ENCODE data around the gene COX19.

The COX19 gene

DNA sequence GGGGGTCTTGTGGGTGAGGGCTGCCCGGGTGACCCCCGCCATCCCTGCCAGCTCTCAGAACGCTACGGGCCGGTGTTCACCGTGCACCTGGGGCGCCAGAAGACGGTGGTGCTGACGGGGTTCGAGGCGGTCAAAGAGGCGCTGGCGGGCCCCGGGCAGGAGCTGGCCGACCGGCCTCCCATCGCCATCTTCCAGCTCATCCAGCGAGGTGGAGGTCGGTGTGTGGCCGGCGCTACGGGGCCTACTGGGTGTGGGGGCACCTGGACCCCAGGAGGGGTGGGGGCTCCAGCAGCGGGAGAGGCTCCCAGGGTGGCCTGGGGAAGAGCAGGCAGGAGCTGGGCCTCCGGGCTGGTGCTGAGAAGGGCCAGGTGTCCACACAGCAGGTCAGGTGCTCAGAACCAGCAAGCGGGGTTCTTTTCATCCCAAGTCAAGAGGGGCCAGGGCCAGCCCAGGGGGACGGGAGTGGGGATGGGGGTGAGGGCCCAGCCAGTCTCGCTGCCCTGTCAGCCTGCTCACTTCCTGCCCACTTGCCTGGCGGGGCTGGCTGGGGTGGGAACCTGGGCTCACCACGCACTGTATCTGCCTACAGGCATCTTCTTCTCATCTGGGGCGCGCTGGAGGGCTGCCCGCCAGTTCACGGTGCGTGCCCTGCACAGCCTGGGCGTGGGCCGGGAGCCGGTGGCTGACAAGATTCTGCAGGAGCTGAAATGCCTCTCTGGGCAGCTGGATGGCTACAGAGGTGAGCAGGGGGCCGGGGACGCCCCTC lies 9.2 kb upstream of the COX19 start:
- H3K4me1 ChIP-seq (ENCODE audit: low read length), result 0 out of 2 replicates have a peak, but pooled peaks cover 2% of the 10 kb centered on the region
- H3K36me3 ChIP-seq (replicated peaks; ENCODE audit: low read depth, low read length), result no peaks in the 10 kb centered on the region
- no peak overlapping the region for H3K4me2 ChIP-seq (ENCODE audit: low read length)
- H3K27me3 ChIP-seq (ENCODE audit: low read depth, low read length), result no peaks in the 10 kb centered on the region
- no peak overlapping the region for H2AFZ ChIP-seq (ENCODE audit: low read depth, low read length)
- no peak overlapping the region for H3K27ac ChIP-seq (ENCODE audit: low read length)
- TF ChIP-seq, protein P1, sequence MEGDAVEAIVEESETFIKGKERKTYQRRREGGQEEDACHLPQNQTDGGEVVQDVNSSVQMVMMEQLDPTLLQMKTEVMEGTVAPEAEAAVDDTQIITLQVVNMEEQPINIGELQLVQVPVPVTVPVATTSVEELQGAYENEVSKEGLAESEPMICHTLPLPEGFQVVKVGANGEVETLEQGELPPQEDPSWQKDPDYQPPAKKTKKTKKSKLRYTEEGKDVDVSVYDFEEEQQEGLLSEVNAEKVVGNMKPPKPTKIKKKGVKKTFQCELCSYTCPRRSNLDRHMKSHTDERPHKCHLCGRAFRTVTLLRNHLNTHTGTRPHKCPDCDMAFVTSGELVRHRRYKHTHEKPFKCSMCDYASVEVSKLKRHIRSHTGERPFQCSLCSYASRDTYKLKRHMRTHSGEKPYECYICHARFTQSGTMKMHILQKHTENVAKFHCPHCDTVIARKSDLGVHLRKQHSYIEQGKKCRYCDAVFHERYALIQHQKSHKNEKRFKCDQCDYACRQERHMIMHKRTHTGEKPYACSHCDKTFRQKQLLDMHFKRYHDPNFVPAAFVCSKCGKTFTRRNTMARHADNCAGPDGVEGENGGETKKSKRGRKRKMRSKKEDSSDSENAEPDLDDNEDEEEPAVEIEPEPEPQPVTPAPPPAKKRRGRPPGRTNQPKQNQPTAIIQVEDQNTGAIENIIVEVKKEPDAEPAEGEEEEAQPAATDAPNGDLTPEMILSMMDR (IDR thresholded peaks at IDR 0.05; ENCODE audit: low read depth, low read length), result no peak
- TF ChIP-seq EZH2phosphoT487 (IDR thresholded peaks at IDR 0.05; ENCODE audit: low read depth), result no peak
- no peaks in the 10 kb centered on the region for H4K20me1 ChIP-seq (ENCODE audit: insufficient read depth, low read length)
- no peak overlapping the region for H3K4me3 ChIP-seq (ENCODE audit: low read length)
- no peaks in the 10 kb centered on the region for H3K79me2 ChIP-seq (ENCODE audit: low read length)
- H3K9ac ChIP-seq (ENCODE audit: low read length), result no peak overlapping the region
- no peaks in the 10 kb centered on the region for H3K9me3 ChIP-seq (ENCODE audit: insufficient read depth, low read length)

GRCh38 chr7:983616-984071 lies 8.3 kb upstream of the COX19 start:
- no peak overlapping the region for H3K4me2 ChIP-seq (ENCODE audit: low read length)
- H3K4me1 ChIP-seq (ENCODE audit: low read length), result 0 out of 2 replicates have a peak, but pooled peaks cover 2% of the 10 kb centered on the region
- no peaks in the 10 kb centered on the region for H4K20me1 ChIP-seq (ENCODE audit: insufficient read depth, low read length)
- H3K9ac ChIP-seq (ENCODE audit: low read length), result no peak overlapping the region
- TF ChIP-seq, protein P1 (IDR thresholded peaks at IDR 0.05; ENCODE audit: low read depth, low read length), result no peak
- TF ChIP-seq EZH2phosphoT487 (IDR thresholded peaks at IDR 0.05; ENCODE audit: low read depth), result no peak
- H3K9me3 ChIP-seq (ENCODE audit: insufficient read depth, low read length), result no peaks in the 10 kb centered on the region
- no peak overlapping the region for H3K27ac ChIP-seq (ENCODE audit: low read length)
- H3K79me2 ChIP-seq (ENCODE audit: low read length), result no peaks in the 10 kb centered on the region
- no peak overlapping the region for H2AFZ ChIP-seq (ENCODE audit: low read depth, low read length)
- H3K36me3 ChIP-seq (replicated peaks; ENCODE audit: low read depth, low read length), result no peaks in the 10 kb centered on the region
- no peak overlapping the region for H3K4me3 ChIP-seq (ENCODE audit: low read length)
- no peaks in the 10 kb centered on the region for H3K27me3 ChIP-seq (ENCODE audit: low read depth, low read length)

DNA sequence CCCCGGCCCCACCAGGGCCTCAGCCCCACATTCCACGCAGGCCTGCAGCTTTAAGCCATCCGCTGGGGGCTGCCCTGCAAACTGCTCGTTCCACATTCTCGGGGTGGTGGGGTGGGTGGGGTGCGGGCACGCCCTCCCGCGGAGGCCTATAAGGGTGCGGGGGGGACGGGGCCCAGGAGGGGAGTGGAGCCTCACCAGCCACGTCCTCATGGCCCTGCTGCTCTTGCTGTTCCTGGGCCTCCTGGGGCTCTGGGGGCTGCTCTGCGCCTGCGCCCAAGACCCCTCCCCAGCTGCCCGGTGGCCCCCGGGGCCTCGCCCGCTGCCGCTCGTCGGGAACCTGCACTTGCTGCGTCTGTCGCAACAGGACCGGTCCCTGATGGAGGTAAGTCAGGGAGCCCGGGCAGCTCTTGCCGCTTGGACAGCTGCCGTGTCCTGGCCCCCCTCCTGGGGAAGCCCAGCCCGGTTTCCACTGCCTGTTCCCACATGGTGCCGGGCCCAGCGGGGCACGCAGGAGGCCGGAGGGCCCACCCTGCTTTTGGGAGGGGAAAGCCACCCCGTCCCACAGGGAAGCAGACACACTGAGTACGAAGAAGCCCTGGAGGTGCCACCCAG lies 7.8 kb upstream of the COX19 start, which contains the start of gene CYP2W1:
Gene CYP2W1, plus strand, starts transcription at position 178 of the 612 bp plus-strand sequence. Its CDS starts 31 bp downstream, at position 209.
- H3K4me3 ChIP-seq (ENCODE audit: low read length), result no peak within 1 kb of the TSS
- H3K27me3 ChIP-seq (ENCODE audit: low read depth, low read length), result no peaks in the 10 kb centered on the region
- H4K20me1 ChIP-seq (ENCODE audit: insufficient read depth, low read length), result no peaks in the 10 kb centered on the region
- H2AFZ ChIP-seq (ENCODE audit: low read depth, low read length), result no peak within 1 kb of the TSS
- 0 out of 2 replicates have a peak, but pooled peaks cover under 1% of the 10 kb centered on the region for H3K4me1 ChIP-seq (ENCODE audit: low read length)
- no peak for TF ChIP-seq EZH2phosphoT487 (IDR thresholded peaks at IDR 0.05; ENCODE audit: low read depth)
- TF ChIP-seq, protein P1 (IDR thresholded peaks at IDR 0.05; ENCODE audit: low read depth, low read length), result no peak
- no peaks in the 10 kb centered on the region for H3K9me3 ChIP-seq (ENCODE audit: insufficient read depth, low read length)
- no peak within 1 kb of the TSS for H3K4me2 ChIP-seq (ENCODE audit: low read length)
- no peak within 1 kb of the TSS for H3K27ac ChIP-seq (ENCODE audit: low read length)
- H3K36me3 ChIP-seq (replicated peaks; ENCODE audit: low read depth, low read length), result no peaks in the 10 kb centered on the region
- no peak within 1 kb of the TSS for H3K9ac ChIP-seq (ENCODE audit: low read length)
- no peaks in the 10 kb centered on the region for H3K79me2 ChIP-seq (ENCODE audit: low read length)

GRCh38 chr7:982511-983003 lies 7.2 kb upstream of the COX19 start:
- H3K9ac ChIP-seq (ENCODE audit: low read length), result no peak overlapping the region
- no peak overlapping the region for H3K4me2 ChIP-seq (ENCODE audit: low read length)
- H3K4me3 ChIP-seq (ENCODE audit: low read length), result no peak overlapping the region
- no peaks in the 10 kb centered on the region for H3K4me1 ChIP-seq (ENCODE audit: low read length)
- TF ChIP-seq, protein P1 (IDR thresholded peaks at IDR 0.05; ENCODE audit: low read depth, low read length), result no peak
- no peak for TF ChIP-seq EZH2phosphoT487 (IDR thresholded peaks at IDR 0.05; ENCODE audit: low read depth)
- no peaks in the 10 kb centered on the region for H3K79me2 ChIP-seq (ENCODE audit: low read length)
- H3K27ac ChIP-seq (ENCODE audit: low read length), result no peak overlapping the region
- H3K27me3 ChIP-seq (ENCODE audit: low read depth, low read length), result no peaks in the 10 kb centered on the region
- H3K9me3 ChIP-seq (ENCODE audit: insufficient read depth, low read length), result no peaks in the 10 kb centered on the region
- no peak overlapping the region for H2AFZ ChIP-seq (ENCODE audit: low read depth, low read length)
- H4K20me1 ChIP-seq (ENCODE audit: insufficient read depth, low read length), result no peaks in the 10 kb centered on the region
- H3K36me3 ChIP-seq (replicated peaks; ENCODE audit: low read depth, low read length), result no peaks in the 10 kb centered on the region

Data from OCI-LY3 (cell line).